ENCODE results near the gene RAB3GAP2. TPM values are rescaled to one million over a fixed set of nuclear protein-coding genes. Genes with fewer than 3 reads are reported as not detected.

The RAB3GAP2 gene
- total RNA-seq, 4 donors from 2014 or later: 13.8 to 28.0 (median 20.4) TPM

DNA sequence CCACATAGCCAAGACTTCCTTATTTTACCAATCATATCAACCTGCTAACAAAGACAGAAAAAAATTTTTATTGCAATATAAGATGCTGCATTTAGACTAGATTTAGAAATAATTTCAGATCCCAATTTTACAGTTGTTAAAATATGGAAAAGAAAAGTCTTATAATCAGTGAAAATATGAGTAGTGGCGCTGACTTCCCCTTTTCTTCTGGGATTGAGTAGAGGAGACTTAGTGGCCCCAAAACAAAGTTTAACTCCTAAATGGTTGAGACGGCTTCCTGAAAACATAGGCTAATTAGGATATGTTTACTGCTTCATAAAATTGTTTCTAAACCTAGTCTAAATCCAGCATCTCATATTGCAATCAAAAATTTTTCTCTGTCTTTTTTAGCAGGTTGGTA lies 68.4 kb downstream of the RAB3GAP2 start:
- TF ChIP-seq POLR2A (IDR thresholded peaks at IDR 0.05): no peak
- 92 to 95% methylated on average over 2 of the region's 2 CpGs for WGBS, 2 donors
- DNase-seq: no peak

GRCh38 chr1:220198186-220199005 lies 73.9 kb downstream of the RAB3GAP2 start:
- TF ChIP-seq CTCF (IDR thresholded peaks at IDR 0.05): no peak
- TF ChIP-seq POLR2A (IDR thresholded peaks at IDR 0.05): no peak
- Histone ChIP-seq H3K27me3 (no peaks in the 10 kb centered on the region), H3K4me1 (no peaks in the 10 kb centered on the region), H3K36me3 (peaks cover 5 to 100% (median 14%) of the 10 kb centered on the region in 3 donors), H3K27ac (no peak overlapping the region), H3K9me3 (no peaks in the 10 kb centered on the region), H3K4me3 (no peak overlapping the region)
- no peak for DNase-seq
- intact Hi-C loops (cut with DNase I): no loop called here
- WGBS, 2 donors: 72 to 77% methylated on average over 5 of the region's 5 CpGs

More for the DNA sequence above, 68.4 kb downstream of the RAB3GAP2 start:
- Histone ChIP-seq H3K27ac (no peak overlapping the region), H3K4me1 (no peaks in the 10 kb centered on the region), H3K9me3 (no peaks in the 10 kb centered on the region), H3K27me3 (no peaks in the 10 kb centered on the region), H3K4me3 (no peak overlapping the region), H3K36me3 (peaks cover 5 to 95% (median 23%) of the 10 kb centered on the region in 3 donors)
- intact Hi-C loops (cut with DNase I): no loop called here

DNA sequence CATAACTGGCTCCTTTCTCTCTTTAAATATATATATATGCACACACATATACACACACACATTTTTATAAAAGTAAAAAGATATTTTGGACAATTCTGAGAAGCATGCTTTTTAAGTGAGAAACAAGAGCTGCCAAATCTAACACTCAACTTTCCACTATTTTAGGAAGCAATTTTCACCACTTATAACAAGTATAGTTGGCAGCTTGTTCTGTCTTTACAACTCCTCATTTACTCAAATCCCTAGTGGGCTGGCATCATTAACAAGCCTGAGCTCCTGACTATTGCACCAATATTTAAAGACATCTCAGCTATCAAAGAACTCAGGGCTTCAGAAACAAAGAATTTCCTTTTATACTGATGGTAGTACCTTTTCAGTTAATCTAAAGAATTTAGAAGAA lies 76.6 kb downstream of the RAB3GAP2 start:
- Histone ChIP-seq H3K9me3 (no peaks in the 10 kb centered on the region), H3K4me1 (no peaks in the 10 kb centered on the region), H3K4me3 (no peak overlapping the region), H3K27ac (no peak overlapping the region), H3K27me3 (no peaks in the 10 kb centered on the region), H3K36me3 (peaks cover 3 to 100% (median 7%) of the 10 kb centered on the region in 3 donors)
- no peak for DNase-seq
- TF ChIP-seq POLR2A (IDR thresholded peaks at IDR 0.05) (no peak), CTCF (IDR thresholded peaks at IDR 0.05) (no peak)
- intact Hi-C loops (cut with DNase I): no loop called here

- H3K36me3 ChIP-seq: peaks cover 3 to 96% (median 10%) of the 10 kb centered on the region in 3 donors
- intact Hi-C loops (cut with DNase I): no loop called here
- no peak overlapping the region for H3K27ac ChIP-seq
- 86 to 96% methylated on average over 1 of the region's 1 CpG for WGBS, 2 donors
- H3K27me3 ChIP-seq: no peaks in the 10 kb centered on the region
- TF ChIP-seq CTCF (IDR thresholded peaks at IDR 0.05): peak in 3 of 6 experiments; percentile 17 to 44 (median 31)
- no peak for TF ChIP-seq POLR2A (IDR thresholded peaks at IDR 0.05)
- no peaks in the 10 kb centered on the region for H3K4me1 ChIP-seq
- no peaks in the 10 kb centered on the region for H3K9me3 ChIP-seq
- DNase-seq: no peak
- H3K4me3 ChIP-seq: no peak overlapping the region
These were observed 82.4 kb downstream of the RAB3GAP2 start for GRCh38 chr1:220189750-220190347.

DNA sequence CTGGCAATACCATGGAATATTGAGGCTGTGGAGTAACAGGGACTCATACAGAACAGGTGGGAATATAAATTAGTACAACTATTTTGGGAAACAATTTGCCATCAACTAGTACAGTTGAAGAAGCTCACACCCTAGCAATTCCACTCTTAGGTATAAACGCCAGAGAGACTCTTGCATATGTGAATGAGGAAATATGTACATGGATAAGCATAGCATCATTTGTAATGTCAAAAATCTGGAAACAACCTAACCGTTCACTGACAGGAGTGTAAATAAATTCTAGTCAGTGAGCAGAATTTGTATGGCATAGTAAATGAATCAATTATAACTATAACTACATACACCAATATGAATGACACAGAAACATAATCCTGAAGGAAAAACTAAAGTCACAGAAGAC lies 83.7 kb downstream of the RAB3GAP2 start:
- intact Hi-C loops (cut with DNase I): no loop called here
- peaks cover 3 to 91% (median 10%) of the 10 kb centered on the region in 3 donors for H3K36me3 ChIP-seq
- DNase-seq: no peak
- H3K9me3 ChIP-seq: no peaks in the 10 kb centered on the region
- no peak overlapping the region for H3K4me3 ChIP-seq
- WGBS, 2 donors: 85 to 87% methylated on average over 2 of the region's 2 CpGs
- no peak for TF ChIP-seq POLR2A (IDR thresholded peaks at IDR 0.05)
- TF ChIP-seq CTCF (IDR thresholded peaks at IDR 0.05): no peak
- no peaks in the 10 kb centered on the region for H3K27me3 ChIP-seq
- no peaks in the 10 kb centered on the region for H3K4me1 ChIP-seq
- H3K27ac ChIP-seq: no peak overlapping the region

Measured in esophagus squamous epithelium (tissue), 5 donors.